Measurements from ENCODE around the gene HESX1.

Gene HESX1

GRCh38 chr3:57150113-57150581 is 49.6 kb downstream of the HESX1 start:
- H3K27ac ChIP-seq (ENCODE audit: insufficient read depth, low read depth, low read length, poor library complexity, severe bottlenecking): no peak overlapping the region

More at GRCh38 chr3:57150113-57150581, 49.6 kb downstream of the HESX1 start:
- Histone ChIP-seq H3K27me3 (ENCODE audit: control insufficient read depth, insufficient read depth, low read length, poor library complexity, severe bottlenecking) (peaks cover 57% of the 10 kb centered on the region), H3K9me3 (ENCODE audit: control insufficient read depth, low read length) (no peaks in the 10 kb centered on the region), H3K4me3 (ENCODE audit: insufficient read depth, low read depth, low read length) (no peak overlapping the region), H3K36me3 (ENCODE audit: control insufficient read depth, insufficient read depth, low read length) (no peaks in the 10 kb centered on the region), H3K4me1 (ENCODE audit: control insufficient read depth, insufficient read depth, low read length) (peaks cover 28% of the 10 kb centered on the region)
- WGBS, 2 experiments: 71 to 75% methylated on average over 7 of the region's 7 CpGs

All from ectodermal cell (in vitro differentiated cells).